Heart right ventricle (tissue), 16 donors: ENCODE results near the gene ARL6. TPM values are rescaled to one million over a fixed set of nuclear protein-coding genes. Genes with fewer than 3 reads are reported as not detected.

ENCODE experiments used
- ATAC-seq, 8 donors: fragments of 200-7000 bp; cut with Tn5 transposase; one replicate each; pipeline ENCODE4 v1.9.1; 2020; ENCODE audit warnings: mild to moderate bottlenecking in 8 of 8, moderate library complexity in 8 of 8, moderate number of reproducible peaks in 1 of 8
- DNase-seq, 2 donors: peaks; one replicate each; pipeline ENCODE4 v3.0.0-alpha.2; 2020
- H3K27ac ChIP-seq, 10 donors: fragments of 200-600 bp; sonication (generic) in 2 of 10; one replicate each; pipeline versions ENCODE4 v1.5.0 to v1.8.0; 2020 to 2022; ENCODE audit warnings: mild to moderate bottlenecking in 3 of 10
- H3K27me3 ChIP-seq, 7 donors: fragments of 200-600 bp; one replicate each; pipeline ENCODE4 v1.8.0; 2021 to 2022; ENCODE audit warnings: mild to moderate bottlenecking in 2 of 7
- H3K36me3 ChIP-seq, 9 donors: fragments of 200-600 bp; sonication (generic) in 1 of 9; one replicate each; pipeline versions ENCODE4 v1.5.0 to v1.8.0; 2020 to 2022; ENCODE audit warnings: mild to moderate bottlenecking in 2 of 9
- H3K4me1 ChIP-seq, 9 donors: fragments of 200-600 bp; sonication (generic) in 1 of 9; one replicate each; pipeline versions ENCODE4 v1.5.0 to v1.8.0; 2020 to 2022; ENCODE audit warnings: mild to moderate bottlenecking in 4 of 9
- H3K4me3 ChIP-seq, 10 donors: fragments of 200-600 bp; sonication (generic) in 2 of 10; one replicate each; pipeline versions ENCODE4 v1.5.0 to v1.8.0; 2020 to 2022; ENCODE audit warnings: mild to moderate bottlenecking in 7 of 10, moderate library complexity in 2 of 10
- H3K9me3 ChIP-seq, 11 donors: fragments of 200-600 bp in 10 of 11; sonication (generic) in 2 of 11; one replicate each; pipeline versions ENCODE4 v1.5.0 to v1.8.0; 2013 to 2022; ENCODE audit warnings: mild to moderate bottlenecking in 2 of 11, control low read depth in 1 of 11, moderate library complexity in 1 of 11
- WGBS, 2 donors: extraction: QIAGEN DNeasy Blood & Tissue Kit; methylation state at CpG; one replicate each; pipeline ENCODE4 v1.1.7; 2013; ENCODE audit warnings: inconsistent platforms in 1 of 2; 5-methylcytosine and 5-hydroxymethylcytosine counted together
- intact Hi-C, 10 donors: fragments of 100-400 bp; cut with DNase I; formaldehyde crosslinking; loops; one replicate each; pipeline versions ENCODE4 v1.11.1 to v1.14.2; 2022
- polyA plus RNA-seq, 2 donors: library from polyadenylated mRNA; stranded (reverse); fragments of 200-250 nt; gene quantifications; one replicate each; pipeline ENCODE4 v1.2.3, GENCODE V29; 2013
- total RNA-seq, 10 donors: library from RNA; stranded (reverse); fragmentation: NEBNext Ultra II Directional in 3 of 10; extraction: Animal tissue kit (Norgen Biotek cat#: 25700) in 3 of 10; gene quantifications; one replicate each; pipeline versions ENCODE4 v1.2.1 to v1.2.4, GENCODE V29; 2021 to 2023
- TF ChIP-seq, protein P1 (sequence below), 9 donors: fragments of 200-600 bp; sonication (generic) in 2 of 9; IDR thresholded peaks; one replicate each; pipeline versions ENCODE4 v1.5.0 to v1.8.0; 2021 to 2022; ENCODE audit warnings: antibody characterized with exemption in 9 of 9, mild to moderate bottlenecking in 5 of 9, moderate library complexity in 1 of 9
- donor health status: Arrhythmogenic right ventricular cardiomyopathy.
- donor health status: ischemic (EF 13 %, LVEDD 7.1; RV severe dilation, severe dysfunction).
- donor health status: healthy with polysubstance abuse.
- donor health status: DM: no; HTN: yes; CAD: no.
- donor health status: DM: no; HTN: no; CAD: no.
- donor health status: ischemic (EF 25% LVEDD 6.9; RV normal size, moderate dysfunction).
- donor health status: ischemic (EF 25% LVEDD 5.7; RV mildly dilated, moderate dysfunction).
- donor health status: healthy.
- donor health status: DM: yes; HTN: yes; CAD: no.
- donor health status: Ischemic cardiomyopathy.
- donor health status: ischemic (EF 35%, LVEDD 5.7; RV mildly dilated, moderate dysfunction).
- donor health status: nonischemic (EF 11% LVEDD 7.7; RV severe dilation, severe dysfunction).
- donor health status: DM: yes; HTN: yes; CAD: no.
- donor health status: PGD.
- donor health status: ischemic (EF 29% LVEDD 5.4; RV normal size, mild dysfunction).
- donor health status: nonischemic (EF 23%, LVEDD 6.1; RV moderate dilation, normal function).

The ARL6 gene
- total and polyA plus RNA-seq, 12 donors, result 2.2 to 5.7 (median 4.2) TPM

DNA sequence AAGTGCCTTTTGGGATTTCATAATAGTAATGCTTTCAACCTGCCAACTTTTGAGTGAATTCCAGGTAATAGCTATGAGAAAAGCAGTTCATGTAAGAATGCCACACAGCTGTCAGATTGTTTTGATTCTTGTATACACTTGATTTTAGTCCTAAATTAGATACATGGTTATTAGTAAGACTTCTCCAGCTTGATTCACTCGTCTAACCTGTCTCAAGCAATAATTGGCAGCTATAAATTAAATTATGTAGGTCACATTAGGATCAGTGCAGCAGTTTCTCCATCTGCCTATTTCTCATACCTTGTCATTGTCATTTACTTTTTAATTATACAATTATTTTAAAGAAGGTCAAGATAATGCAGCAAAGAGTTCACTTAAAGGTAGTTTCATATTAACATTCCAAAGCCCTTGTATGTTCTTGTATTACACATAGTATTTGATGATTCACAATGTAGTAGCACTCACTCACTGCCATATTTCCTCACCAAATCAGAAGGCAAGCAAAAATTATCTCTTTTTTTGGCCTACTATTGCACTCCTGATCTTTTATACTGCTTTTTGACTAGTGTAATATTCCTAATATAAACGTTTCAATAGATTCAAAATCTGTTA lies 46.3 kb downstream of the ARL6 start:
- no peaks in the 10 kb centered on the region for H3K36me3 ChIP-seq
- no peak overlapping the region for H3K27ac ChIP-seq
- ATAC-seq (no peak), DNase-seq (no peak)
- 78 to 85% methylated on average over 2 of the region's 2 CpGs for WGBS, 2 donors
- H3K4me1 ChIP-seq, result no peaks in the 10 kb centered on the region
- H3K27me3 ChIP-seq, result no peaks in the 10 kb centered on the region
- intact Hi-C loops, result no loop called here
- no peak overlapping the region for H3K4me3 ChIP-seq
- TF ChIP-seq, protein P1, sequence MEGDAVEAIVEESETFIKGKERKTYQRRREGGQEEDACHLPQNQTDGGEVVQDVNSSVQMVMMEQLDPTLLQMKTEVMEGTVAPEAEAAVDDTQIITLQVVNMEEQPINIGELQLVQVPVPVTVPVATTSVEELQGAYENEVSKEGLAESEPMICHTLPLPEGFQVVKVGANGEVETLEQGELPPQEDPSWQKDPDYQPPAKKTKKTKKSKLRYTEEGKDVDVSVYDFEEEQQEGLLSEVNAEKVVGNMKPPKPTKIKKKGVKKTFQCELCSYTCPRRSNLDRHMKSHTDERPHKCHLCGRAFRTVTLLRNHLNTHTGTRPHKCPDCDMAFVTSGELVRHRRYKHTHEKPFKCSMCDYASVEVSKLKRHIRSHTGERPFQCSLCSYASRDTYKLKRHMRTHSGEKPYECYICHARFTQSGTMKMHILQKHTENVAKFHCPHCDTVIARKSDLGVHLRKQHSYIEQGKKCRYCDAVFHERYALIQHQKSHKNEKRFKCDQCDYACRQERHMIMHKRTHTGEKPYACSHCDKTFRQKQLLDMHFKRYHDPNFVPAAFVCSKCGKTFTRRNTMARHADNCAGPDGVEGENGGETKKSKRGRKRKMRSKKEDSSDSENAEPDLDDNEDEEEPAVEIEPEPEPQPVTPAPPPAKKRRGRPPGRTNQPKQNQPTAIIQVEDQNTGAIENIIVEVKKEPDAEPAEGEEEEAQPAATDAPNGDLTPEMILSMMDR (IDR thresholded peaks at IDR 0.05), result no peak
- H3K9me3 ChIP-seq, result no peaks in the 10 kb centered on the region

DNA sequence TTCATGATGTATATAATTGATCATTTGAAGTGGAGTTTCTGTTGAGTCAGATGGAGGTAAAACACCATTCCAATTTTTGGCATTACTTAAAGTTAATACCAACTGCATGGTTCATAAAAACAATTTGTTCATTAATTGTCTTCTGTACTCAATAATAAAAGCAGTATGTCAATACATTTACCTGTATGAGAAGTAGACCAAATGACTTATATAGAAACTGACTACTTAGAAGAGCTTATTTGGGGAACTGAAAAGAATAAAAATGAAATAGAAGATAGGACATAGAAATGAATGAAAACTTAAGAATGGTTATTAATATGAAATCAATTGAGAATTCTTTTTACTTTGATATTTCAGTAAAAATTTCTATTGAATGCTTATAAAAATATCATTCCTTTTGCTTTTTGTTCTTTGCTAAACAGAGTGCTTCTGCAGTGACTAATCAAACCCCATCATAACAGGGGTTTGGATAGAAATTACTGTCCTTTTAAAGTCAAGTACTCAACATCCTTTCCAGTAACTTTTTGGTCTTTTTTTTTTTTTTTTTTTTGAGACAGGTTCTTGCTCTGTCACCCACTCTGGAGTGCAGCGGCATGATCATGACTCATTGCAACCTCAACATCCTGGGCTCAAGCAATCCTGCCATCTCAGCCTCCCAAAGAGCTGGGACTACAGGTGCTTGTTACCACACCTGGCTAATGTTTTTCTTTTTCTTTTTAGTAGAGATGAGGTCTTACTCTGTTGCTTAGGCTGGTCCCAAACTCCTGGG lies 50.8 kb downstream of the ARL6 start:
- DNase-seq, result no peak
- Histone ChIP-seq H3K4me1 (no peaks in the 10 kb centered on the region), H3K9me3 (no peaks in the 10 kb centered on the region), H3K27ac (no peak overlapping the region), H3K36me3 (no peaks in the 10 kb centered on the region), H3K4me3 (no peak overlapping the region), H3K27me3 (peaks cover 0 to 2% (median 0%) of the 10 kb centered on the region in 7 donors)
- ATAC-seq, result no peak
- TF ChIP-seq, protein P1 (IDR thresholded peaks at IDR 0.05), result no peak
- intact Hi-C loops, result loop anchor here in 1 of 10 donors (5.0 kb wide), 1 partner anchor 157 kb away; the partner anchor contains the start of gene RIOX2
- WGBS, 2 donors, result 25 to 61% methylated on average over 1 of the region's 1 CpG

DNA sequence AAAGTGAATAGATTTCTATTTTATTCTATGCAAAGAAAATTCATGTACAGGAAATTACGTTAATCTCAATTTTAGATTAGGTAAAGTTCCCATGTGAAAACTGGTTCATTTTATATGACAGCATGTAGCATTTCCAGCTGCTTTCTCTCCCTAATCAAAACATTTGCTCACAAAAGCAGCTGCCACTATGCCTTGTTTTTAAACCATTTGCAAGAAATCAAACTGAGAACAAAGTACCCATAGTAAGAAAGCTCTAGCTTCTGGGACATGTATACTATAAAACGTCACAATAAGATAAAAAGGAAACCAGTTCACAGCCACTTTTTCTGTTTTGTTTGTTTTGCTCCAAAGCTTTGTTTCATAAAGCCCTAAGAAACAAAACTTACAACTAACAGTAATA lies 52.3 kb downstream of the ARL6 start:
- no peak for ATAC-seq
- H3K4me1 ChIP-seq, result peaks cover 0 to 9% (median 0%) of the 10 kb centered on the region in 9 donors
- H3K27me3 ChIP-seq, result peaks cover 0 to 7% (median 0%) of the 10 kb centered on the region in 7 donors
- WGBS, 2 donors, result 74 to 81% methylated on average over 2 of the region's 2 CpGs
- H3K36me3 ChIP-seq, result no peaks in the 10 kb centered on the region
- H3K4me3 ChIP-seq, result no peak overlapping the region
- H3K9me3 ChIP-seq, result no peaks in the 10 kb centered on the region
- intact Hi-C loops, result loop anchor here in 1 of 10 donors (5.0 kb wide), 1 partner anchor 155 kb away; the partner anchor contains the start of gene RIOX2
- DNase-seq, result no peak
- no peak overlapping the region for H3K27ac ChIP-seq
- TF ChIP-seq, protein P1 (IDR thresholded peaks at IDR 0.05), result no peak

DNA sequence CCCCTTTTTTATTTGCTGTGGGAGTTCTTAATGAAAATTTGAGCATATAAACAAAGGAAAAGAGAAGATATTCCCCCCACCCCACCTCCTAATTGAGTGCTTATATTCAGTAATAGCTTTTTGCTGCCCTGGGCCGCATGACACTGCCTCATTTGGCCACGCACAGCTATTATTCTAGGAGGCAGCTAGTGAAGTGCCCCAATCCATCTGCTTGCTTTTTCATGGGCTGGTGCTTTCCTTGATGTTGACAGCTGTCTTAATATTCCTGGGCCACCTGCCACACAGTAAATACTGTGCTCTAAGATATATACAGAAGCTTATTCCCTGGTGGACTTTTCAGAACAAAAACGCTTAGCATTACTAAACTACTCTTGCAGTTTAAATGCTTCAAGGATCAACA lies 53.4 kb downstream of the ARL6 start:
- intact Hi-C loops, result loop anchor here in 1 of 10 donors (5.0 kb wide), 1 partner anchor 154 kb away; the partner anchor contains the start of gene RIOX2
- no peak for ATAC-seq
- Histone ChIP-seq H3K36me3 (no peaks in the 10 kb centered on the region), H3K27me3 (peaks cover 0 to 7% (median 0%) of the 10 kb centered on the region in 7 donors), H3K27ac (no peak overlapping the region), H3K4me3 (no peak overlapping the region), H3K4me1 (peaks cover 0 to 11% (median 0%) of the 10 kb centered on the region in 9 donors), H3K9me3 (no peaks in the 10 kb centered on the region)
- DNase-seq, result no peak
- TF ChIP-seq, protein P1 (IDR thresholded peaks at IDR 0.05), result no peak
- WGBS, 2 donors, result 66 to 68% methylated on average over 3 of the region's 3 CpGs
